Measurements from ENCODE around the gene CXCL1. TPM values are rescaled to one million over a fixed set of nuclear protein-coding genes. Genes with fewer than 3 reads are reported as not detected.
A peak's percentile ranks its signal among the peaks of the same experiment; 100 is the strongest.

CXCL1 gene
- total RNA-seq, 1 experiment from 2014 or later: 2.0 TPM

DNA sequence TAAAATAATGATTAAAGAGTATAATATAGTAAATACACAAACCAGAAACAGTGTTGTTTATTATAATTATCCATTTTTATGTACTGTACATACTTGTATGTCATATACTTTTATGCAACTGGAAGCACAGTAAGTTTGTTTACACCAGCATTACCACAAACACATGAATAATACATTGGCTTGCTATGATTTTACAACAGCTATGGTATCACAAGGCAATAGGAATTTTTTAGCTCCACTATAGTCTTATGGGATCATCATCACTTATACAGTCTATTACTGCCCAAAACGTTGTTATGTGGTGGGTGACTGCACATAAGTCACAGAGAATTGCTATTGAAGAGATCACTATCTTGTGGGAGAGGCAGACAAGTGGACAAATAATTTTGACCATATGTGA, 17.9 kb upstream of the CXCL1 start:
- DNase-seq (ENCODE audit: low read depth): no peak

DNA sequence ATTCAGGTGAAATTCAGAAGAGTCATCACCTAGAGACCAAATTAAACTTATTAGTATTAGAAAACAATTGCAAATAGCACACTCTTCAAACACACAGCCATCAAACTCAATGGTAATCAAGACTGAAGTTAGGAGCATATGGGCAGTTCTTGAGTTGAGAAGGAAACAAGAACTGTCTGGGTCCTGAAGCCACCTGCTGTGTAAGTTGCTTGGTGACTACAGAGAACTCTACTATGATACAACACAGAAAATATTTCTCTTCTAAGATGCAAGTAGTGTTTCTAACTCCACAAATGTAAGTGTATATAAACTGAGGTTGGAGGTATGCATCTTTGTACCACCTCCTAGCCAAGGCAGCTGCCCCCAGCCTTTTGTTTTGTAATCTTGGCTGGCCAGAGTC, 16.4 kb upstream of the CXCL1 start:
- DNase-seq (ENCODE audit: low read depth): no peak

DNA sequence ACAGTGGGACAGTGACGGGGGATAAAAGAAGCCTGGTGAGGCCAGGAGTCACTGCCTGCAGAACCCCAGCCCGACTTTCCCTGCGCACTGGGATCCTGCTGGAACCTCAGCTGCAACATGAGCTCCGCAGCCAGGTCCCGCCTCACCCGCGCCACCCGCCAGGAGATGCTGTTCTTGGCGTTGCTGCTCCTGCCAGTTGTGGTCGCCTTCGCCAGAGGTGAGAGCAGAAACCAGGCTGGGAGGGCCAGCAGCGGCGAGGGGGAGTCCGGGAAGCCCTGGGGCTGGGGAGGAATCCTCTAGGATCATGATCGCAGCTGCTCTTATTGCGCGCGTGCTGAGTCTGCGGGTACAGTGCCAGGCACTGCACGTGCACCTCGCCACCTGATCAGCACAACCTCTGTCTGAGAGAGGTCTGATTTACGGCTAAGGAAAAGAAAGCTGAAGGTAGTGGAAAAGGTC, 15.9 kb upstream of the CXCL1 start, which contains the start of gene PF4V1:
Gene PF4V1, plus strand, starts transcription at position 51 of the 459 bp plus-strand sequence. Its CDS starts 67 bp downstream, at position 118.
- no peak for DNase-seq (ENCODE audit: low read depth)

- DNase-seq (ENCODE audit: low read depth): no peak
Measured at GRCh38 chr4:73853718-73854473, 15.3 kb upstream of the CXCL1 start.

- DNase-seq (ENCODE audit: low read depth): no peak
Measured at GRCh38 chr4:73855406-73855805, 13.8 kb upstream of the CXCL1 start.

- peak; percentile 74 for DNase-seq (ENCODE audit: low read depth)
Measured at GRCh38 chr4:73856518-73856917, 12.7 kb upstream of the CXCL1 start.

DNA sequence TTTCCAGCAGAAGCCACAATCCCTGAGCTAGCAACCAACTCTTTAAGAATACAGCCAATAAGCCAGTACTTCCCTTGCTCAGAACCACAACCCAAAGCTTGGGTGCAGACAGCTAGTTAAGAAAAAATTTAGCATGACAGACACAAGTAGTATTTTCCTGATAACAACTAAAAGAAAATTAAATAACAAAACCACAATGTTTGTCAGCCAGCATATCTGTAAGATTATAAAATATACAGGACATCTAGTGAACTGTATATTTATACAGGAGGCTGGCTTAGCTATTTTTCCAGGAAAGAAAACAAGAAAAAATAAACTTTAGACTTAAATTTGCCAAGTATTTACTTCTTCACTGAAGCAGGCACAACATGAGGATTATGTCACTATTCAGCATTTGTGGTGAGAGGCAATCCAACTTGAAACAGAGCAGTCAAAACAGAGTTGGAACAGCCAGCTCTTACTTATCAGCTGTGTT, 9.5 kb upstream of the CXCL1 start:
- peak; percentile 64 for DNase-seq (ENCODE audit: low read depth)

- no peak for DNase-seq (ENCODE audit: low read depth)
Measured at GRCh38 chr4:73860181-73860580, 9.0 kb upstream of the CXCL1 start.

- no peak for DNase-seq (ENCODE audit: low read depth)
Measured at GRCh38 chr4:73860917-73861316, 8.3 kb upstream of the CXCL1 start.

DNA sequence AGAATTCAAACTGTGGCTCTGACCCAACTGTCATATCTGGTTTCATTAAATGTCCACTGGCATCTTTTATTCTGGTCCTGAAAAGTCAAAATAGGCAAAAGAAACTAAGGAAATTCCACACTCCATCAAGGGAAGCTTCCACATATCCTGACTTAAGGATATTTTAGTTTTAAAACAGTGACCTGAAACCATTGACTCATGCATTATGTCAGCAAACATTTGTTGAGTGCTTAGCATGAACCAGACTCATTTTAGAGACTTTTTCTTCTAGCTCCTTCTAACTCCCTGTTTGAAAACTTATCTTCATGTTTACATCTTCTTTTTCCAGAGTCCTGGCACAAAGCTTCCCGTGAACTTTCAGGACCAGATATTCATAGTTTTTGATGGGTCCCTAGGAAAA, 6.9 kb upstream of the CXCL1 start:
- DNase-seq (ENCODE audit: low read depth): peak; percentile 39

DNA sequence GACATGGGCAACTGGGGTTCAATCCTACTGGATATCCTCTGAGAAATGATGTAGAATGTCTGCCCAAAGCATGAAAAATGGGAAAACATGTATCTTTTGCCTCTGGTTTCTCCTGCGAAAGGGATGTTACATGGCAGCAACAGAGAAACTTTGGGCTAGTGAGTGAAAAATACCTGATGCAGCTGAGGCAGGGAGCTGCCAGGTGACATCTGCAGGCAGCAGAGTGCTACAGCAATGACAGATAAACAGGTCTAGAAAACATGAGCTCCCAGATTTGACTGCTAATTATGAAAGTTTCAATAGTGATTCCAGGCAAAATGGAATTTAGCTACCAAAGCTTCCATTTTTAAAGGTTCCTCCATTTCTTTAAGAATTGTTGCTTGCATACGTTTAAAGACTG, 4.8 kb upstream of the CXCL1 start:
- DNase-seq (ENCODE audit: low read depth): no peak

DNA sequence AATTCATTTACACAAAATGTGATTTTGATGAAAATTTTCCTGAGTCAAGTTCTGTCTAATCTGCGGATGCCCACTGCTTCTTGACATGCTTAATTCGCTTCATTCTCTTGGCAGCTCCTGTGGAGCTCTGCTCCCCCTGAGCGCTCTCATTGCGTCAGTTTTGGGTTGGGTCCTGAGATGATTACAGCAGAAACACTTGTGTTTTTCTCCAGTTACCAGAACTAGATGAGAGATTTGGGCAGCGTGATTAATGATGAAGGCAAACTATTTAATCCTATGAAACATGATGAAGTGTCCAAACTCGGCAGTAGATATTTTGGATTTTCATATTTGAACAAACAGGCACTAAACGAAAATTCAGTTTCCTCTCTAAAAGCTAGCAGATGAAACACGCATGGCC, 4.2 kb upstream of the CXCL1 start:
- no peak for DNase-seq (ENCODE audit: low read depth)

DNA sequence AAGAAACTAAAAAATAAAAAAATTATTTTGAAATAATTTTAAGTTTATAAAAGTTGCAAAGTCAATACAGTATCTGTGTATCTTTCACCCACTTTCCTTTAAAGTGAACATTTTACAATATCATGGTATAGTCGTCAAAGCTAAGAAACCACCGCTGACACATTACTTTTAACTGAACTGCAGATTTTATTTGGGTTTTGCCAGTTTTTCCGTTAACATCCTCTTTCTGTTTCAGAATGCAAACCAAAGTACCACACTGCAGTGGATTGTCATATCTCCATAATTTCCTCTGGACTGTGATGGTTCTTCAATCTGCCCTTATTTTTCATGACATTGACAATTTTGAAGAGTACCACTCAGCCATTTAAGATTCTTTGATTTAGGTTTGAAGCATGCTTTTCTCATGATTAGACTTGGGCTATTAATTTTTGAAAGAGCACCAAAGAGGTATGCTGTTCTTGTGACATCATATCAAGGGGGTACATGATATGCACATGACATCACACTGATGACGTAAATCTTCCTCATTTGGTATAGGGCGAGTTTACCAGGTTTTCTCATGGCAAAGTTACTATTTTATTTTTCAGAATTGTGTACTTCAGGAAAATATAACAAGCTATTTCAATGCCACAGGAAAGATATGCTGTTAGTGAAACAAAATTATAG, 3.6 kb upstream of the CXCL1 start:
- no peak for DNase-seq (ENCODE audit: low read depth)

- no peak for DNase-seq (ENCODE audit: low read depth)
Measured at GRCh38 chr4:73866246-73866645, 2.9 kb upstream of the CXCL1 start.

GRCh38 chr4:73867783-73868182, 1.4 kb upstream of the CXCL1 start:
- no peak for DNase-seq (ENCODE audit: low read depth)

DNA sequence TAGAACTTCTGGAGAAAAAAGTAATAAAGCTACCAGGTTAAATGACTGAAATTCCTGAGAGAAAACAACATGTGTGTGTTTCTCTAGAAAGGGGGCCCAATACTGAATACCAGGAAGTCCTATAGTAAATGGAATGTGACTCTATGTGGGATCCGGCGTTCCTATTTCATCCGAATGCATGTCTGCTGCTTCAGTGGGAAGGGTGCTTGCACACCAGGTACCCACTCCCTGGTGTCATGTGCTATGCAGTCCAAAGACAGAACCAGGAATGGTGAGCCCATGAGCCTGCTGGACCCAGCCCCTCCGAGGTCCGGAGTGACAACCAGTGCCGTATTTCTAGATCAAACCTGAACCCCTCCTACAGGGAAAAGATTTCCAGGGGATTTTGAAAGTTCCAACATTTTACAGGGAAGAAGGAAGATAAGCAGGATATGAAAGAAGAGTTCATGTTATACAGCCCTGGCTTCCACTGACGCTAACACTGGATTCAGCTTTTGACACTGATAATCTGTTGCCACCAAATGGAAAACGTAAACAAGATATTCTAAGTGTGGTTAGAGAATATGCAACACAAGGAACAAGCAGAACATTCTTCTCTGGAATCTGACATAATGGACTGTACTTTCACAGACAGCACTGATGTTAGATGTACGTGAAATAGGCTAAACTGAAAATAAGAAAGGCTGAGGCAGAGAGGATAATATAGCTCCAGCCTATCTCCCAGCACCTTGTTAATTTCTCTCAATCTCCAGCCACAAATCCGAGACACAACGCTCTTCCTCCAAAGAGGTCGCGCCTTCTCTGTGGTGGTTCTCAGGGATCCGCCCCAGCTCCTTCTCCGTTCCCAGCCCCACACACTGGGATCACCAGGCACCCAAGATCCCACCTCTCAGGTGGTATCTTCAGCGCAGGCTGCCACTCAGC, 725 bp upstream of the CXCL1 start:
- DNase-seq (ENCODE audit: low read depth): no peak

DNA sequence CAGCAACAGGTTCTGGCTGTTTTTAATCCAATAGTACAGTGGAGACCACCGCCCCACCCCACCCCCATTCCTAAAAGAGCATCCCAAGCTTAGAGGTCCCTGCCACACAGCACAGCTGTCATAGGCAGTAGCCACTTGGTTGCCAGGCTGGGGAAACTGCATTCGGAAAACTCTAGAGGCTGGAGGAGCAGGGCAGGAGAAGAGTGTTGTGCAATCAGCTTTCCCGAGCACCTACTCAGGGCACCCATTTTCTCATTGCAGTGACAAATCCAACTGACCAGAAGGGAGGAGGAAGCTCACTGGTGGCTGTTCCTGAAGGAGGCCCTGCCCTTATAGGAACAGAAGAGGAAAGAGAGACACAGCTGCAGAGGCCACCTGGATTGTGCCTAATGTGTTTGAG, 1.1 kb downstream of the CXCL1 start:
- DNase-seq (ENCODE audit: low read depth): no peak

GRCh38 chr4:73870768-73871167, 1.6 kb downstream of the CXCL1 start:
- DNase-seq (ENCODE audit: low read depth): no peak

DNA sequence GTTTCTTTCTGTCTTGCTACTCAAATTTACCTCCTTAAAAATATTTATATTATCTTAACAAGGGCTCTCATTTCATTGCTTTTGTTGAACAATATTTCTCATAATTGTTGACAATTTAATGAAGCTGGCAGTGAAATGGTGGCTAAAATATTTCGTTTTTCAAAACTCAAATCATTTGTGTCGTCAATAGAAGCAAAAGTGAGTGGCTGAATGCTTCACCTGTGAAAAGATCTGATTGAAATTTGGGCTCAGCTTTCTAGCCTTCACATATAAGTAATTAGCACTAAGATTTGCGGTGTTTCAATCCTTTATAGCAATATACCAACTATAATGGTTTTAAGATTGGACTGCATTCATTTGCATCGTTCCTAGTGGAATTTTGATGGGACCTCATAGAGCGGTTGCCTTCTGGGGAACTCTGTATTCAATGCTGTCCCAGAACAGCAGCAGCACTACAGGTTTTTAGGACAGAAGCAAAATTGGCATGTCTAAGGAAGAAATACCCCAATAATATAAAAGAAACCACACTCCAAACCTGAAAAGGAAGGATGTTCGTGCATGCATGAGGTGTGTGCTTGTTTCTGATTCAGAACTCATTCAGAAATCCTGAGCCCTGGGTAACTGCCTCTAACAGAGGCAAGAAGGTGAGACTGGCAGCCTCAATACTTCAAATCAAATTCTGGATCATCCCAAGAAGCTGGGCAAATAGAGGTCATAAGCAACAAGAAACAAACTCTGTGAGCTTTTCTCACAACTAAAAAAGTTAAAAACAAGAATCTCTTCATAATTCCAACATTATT, 2.5 kb downstream of the CXCL1 start:
- no peak for DNase-seq (ENCODE audit: low read depth)

DNA sequence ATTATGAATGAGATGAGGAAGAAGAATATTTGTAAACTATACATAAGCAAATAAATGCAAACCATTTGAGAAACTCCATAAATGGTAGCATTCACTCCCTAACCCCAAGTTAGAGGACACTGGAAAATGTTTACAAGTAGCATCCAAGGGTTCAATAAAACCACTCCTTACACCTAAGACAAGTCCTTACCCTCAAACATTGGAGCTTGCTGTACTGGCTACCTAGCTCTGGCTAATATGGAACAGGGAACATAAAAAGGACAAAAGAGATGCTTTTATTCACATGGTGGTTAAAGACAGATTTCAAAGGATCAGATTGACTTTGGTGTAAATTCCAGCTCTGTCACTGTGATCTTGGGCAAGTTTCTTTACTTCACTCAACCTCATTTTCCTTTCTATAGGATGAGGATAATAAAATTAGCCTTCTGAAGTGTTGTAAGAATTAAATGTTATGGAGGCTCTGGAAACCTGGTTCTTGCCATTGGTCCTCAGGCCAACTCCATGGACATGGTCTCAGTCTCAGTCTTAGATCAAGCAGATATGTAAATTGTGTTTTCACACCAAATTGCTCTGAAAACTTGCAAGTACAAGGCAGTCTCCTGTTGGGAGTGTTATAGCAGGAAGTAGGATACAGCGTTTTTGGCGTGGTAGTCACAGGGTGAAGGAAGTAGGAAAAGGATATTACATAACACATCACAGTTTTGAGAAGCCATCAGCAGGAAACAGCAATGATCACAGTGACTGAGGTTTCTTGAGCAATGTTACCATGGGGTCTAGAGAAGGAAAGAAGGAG, 3.3 kb downstream of the CXCL1 start:
- DNase-seq (ENCODE audit: low read depth): no peak
